H9 (cell line): ENCODE results near the gene PDE7B. TPM values are rescaled to one million over a fixed set of nuclear protein-coding genes. Genes with fewer than 3 reads are reported as not detected.

Source experiments
- DNase-seq: peaks from one replicate; pipeline ENCODE4 v3.0.0-alpha.2; 2017
- H2AFZ ChIP-seq: one replicate; pipeline ENCODE4 v1.6.1; 2013; ENCODE audit warnings: mild to moderate bottlenecking, low read length, control low read depth, moderate library complexity
- H2AK5ac ChIP-seq: 2 replicates; pipeline ENCODE4 v1.6.1; 2013; ENCODE audit warnings: low read length, control low read depth, mixed read lengths; ENCODE audit not compliant: insufficient read length
- H2BK120ac ChIP-seq: one replicate; pipeline ENCODE4 v1.6.1; 2013; ENCODE audit warnings: low read depth, mild to moderate bottlenecking, low read length, control low read depth, inconsistent platforms; ENCODE audit not compliant: poor library complexity, severe bottlenecking
- H2BK12ac ChIP-seq: 2 replicates; pipeline ENCODE4 v1.6.1; 2013; ENCODE audit warnings: low read length, control low read depth, mixed read lengths, low read depth; ENCODE audit not compliant: insufficient read length
- H2BK15ac ChIP-seq: 2 replicates; pipeline ENCODE4 v1.6.1; 2013; ENCODE audit warnings: low read depth, low read length, control low read depth
- H2BK20ac ChIP-seq: one replicate; pipeline ENCODE4 v1.6.1; 2013; ENCODE audit warnings: low read depth, mild to moderate bottlenecking, low read length, control low read depth, inconsistent platforms; ENCODE audit not compliant: poor library complexity, severe bottlenecking
- H2BK5ac ChIP-seq: 2 replicates; pipeline ENCODE4 v1.6.1; 2013; ENCODE audit warnings: low read length, control low read depth, mixed read lengths; ENCODE audit not compliant: insufficient read length
- H3K14ac ChIP-seq: 2 replicates; pipeline ENCODE4 v1.6.1; 2013; ENCODE audit warnings: low read length, control low read depth; ENCODE audit not compliant: insufficient read depth
- H3K18ac ChIP-seq: 2 replicates; pipeline ENCODE4 v1.6.1; 2013; ENCODE audit warnings: low read depth, mild to moderate bottlenecking, mixed read lengths, low read length, control low read depth; ENCODE audit not compliant: insufficient read length
- H3K23ac ChIP-seq: 2 replicates; pipeline ENCODE4 v1.6.1; 2013; ENCODE audit warnings: low read length, control low read depth, mixed read lengths, low read depth; ENCODE audit not compliant: insufficient read length
- H3K23me2 ChIP-seq: 2 replicates; pipeline ENCODE4 v1.6.1; 2013; ENCODE audit warnings: low read depth, mild to moderate bottlenecking, mixed read lengths, low read length, control low read depth; ENCODE audit not compliant: insufficient read length, poor library complexity, severe bottlenecking
- H3K27ac ChIP-seq: 2 replicates; pipeline ENCODE4 v1.5.1; 2013; ENCODE audit warnings: low read length, control low read depth, mixed read lengths, low read depth; ENCODE audit not compliant: insufficient read length
- H3K27me3 ChIP-seq: 2 replicates; pipeline ENCODE4 v1.6.1; 2013; ENCODE audit warnings: low read length, control low read depth, inconsistent platforms; ENCODE audit not compliant: insufficient read depth
- H3K4ac ChIP-seq: 2 replicates; pipeline ENCODE4 v1.6.1; 2013; ENCODE audit warnings: low read depth, mild to moderate bottlenecking, control low read depth, inconsistent platforms, low read length, moderate library complexity
- H3K4me1 ChIP-seq: 2 replicates; pipeline ENCODE4 v1.6.1; 2013; ENCODE audit warnings: low read length, control low read depth, inconsistent platforms; ENCODE audit not compliant: insufficient read depth
- H3K4me2 ChIP-seq: 2 replicates; pipeline ENCODE4 v1.6.1; 2013; ENCODE audit warnings: low read length, control low read depth, mixed read lengths; ENCODE audit not compliant: insufficient read length, insufficient read depth
- H3K56ac ChIP-seq: 2 replicates; pipeline ENCODE4 v1.6.1; 2013; ENCODE audit warnings: low read depth, mild to moderate bottlenecking, mixed read lengths, low read length, control low read depth; ENCODE audit not compliant: insufficient read length
- H3K79me1 ChIP-seq: 2 replicates; pipeline ENCODE4 v1.6.1; 2013; ENCODE audit warnings: low read depth, mild to moderate bottlenecking, moderate library complexity, low read length, control low read depth, inconsistent platforms; ENCODE audit not compliant: insufficient read depth, poor library complexity, severe bottlenecking
- H3K79me2 ChIP-seq: 2 replicates; pipeline ENCODE4 v1.6.1; 2013; ENCODE audit warnings: low read length, control low read depth, inconsistent platforms; ENCODE audit not compliant: insufficient read depth
- H3K9ac ChIP-seq: 2 replicates; pipeline ENCODE4 v1.6.1; 2013; ENCODE audit warnings: low read length, control low read depth, mixed read lengths; ENCODE audit not compliant: insufficient read length; ENCODE audit errors: extremely low read depth
- H3K9me3 ChIP-seq: one replicate; pipeline ENCODE4 v1.6.1; 2013; ENCODE audit warnings: low read depth, low read length, inconsistent platforms; ENCODE audit not compliant: control insufficient read depth
- H3T11ph ChIP-seq: one replicate; pipeline ENCODE4 v1.6.1; 2013; ENCODE audit warnings: mild to moderate bottlenecking, low read length, control low read depth, inconsistent platforms
- H4K20me1 ChIP-seq: one replicate; pipeline ENCODE4 v1.6.1; 2013; ENCODE audit not compliant: control insufficient read depth, insufficient read length, insufficient read depth
- H4K5ac ChIP-seq: 2 replicates; pipeline ENCODE4 v1.6.1; 2013; ENCODE audit warnings: low read depth, mild to moderate bottlenecking, mixed read lengths, low read length, control low read depth; ENCODE audit not compliant: insufficient read length
- H4K8ac ChIP-seq: replicated peaks from 2 replicates; pipeline ENCODE4 v1.6.1; 2013; ENCODE audit warnings: low read length, control low read depth, mixed read lengths, low read depth; ENCODE audit not compliant: insufficient read length
- H4K91ac ChIP-seq: 2 replicates; pipeline ENCODE4 v1.6.1; 2013; ENCODE audit warnings: low read depth, mild to moderate bottlenecking, moderate library complexity, mixed read lengths, low read length, control low read depth; ENCODE audit not compliant: insufficient read length
- H3K27ac Mint-ChIP-seq, 3 experiments: 2 replicates in 2 of 3; 3 replicates in 1 of 3; pipeline ENCODE4 v1.8.0; 2020 to 2021; ENCODE audit warnings: mixed read lengths in 3 of 3, mild to moderate bottlenecking in 1 of 3, moderate library complexity in 1 of 3
- H3K27me3 Mint-ChIP-seq: 2 replicates; pipeline ENCODE4 v1.8.0; 2021; ENCODE audit warnings: low read depth, mild to moderate bottlenecking, moderate library complexity, mixed read lengths
- H3K36me3 Mint-ChIP-seq, 3 experiments: 2 replicates in 2 of 3; 3 replicates in 1 of 3; pipeline ENCODE4 v1.8.0; 2020 to 2021; ENCODE audit warnings: low read depth in 3 of 3, mixed read lengths in 3 of 3; ENCODE audit not compliant: insufficient read depth in 1 of 3
- H3K4me1 Mint-ChIP-seq, 2 experiments: 2 replicates each; pipeline ENCODE4 v1.8.0; 2020; ENCODE audit warnings: mixed read lengths in 2 of 2
- H3K4me3 Mint-ChIP-seq, 2 experiments: 2 replicates in 1 of 2; 3 replicates in 1 of 2; pipeline ENCODE4 v1.8.0; 2020 to 2021; ENCODE audit warnings: mild to moderate bottlenecking in 2 of 2, mixed read lengths in 2 of 2, moderate library complexity in 1 of 2
- H3K9me3 Mint-ChIP-seq, 2 experiments: 2 replicates in 1 of 2; 3 replicates in 1 of 2; pipeline ENCODE4 v1.8.0; 2020; ENCODE audit warnings: mild to moderate bottlenecking in 2 of 2, mixed read lengths in 2 of 2, moderate library complexity in 1 of 2
- WGBS: extraction: QIAGEN DNeasy Blood & Tissue Kit; methylation state at CpG from one replicate; pipeline ENCODE4 v1.1.7; 2013; ENCODE audit warnings: missing lambda C conversion rate, low lambda C conversion rate, mixed read lengths; ENCODE audit not compliant: insufficient read length; ENCODE audit errors: extremely low coverage; 5-methylcytosine and 5-hydroxymethylcytosine counted together
- total RNA-seq: library from RNA; stranded (reverse); gene quantifications from 2 replicates; pipeline ENCODE4 v1.2.1, GENCODE V29; 2021
- TF ChIP-seq, protein P1 (sequence below): fragments of 200-600 bp; sonication (generic); conservative IDR thresholded peaks from 3 replicates; pipeline ENCODE4 v1.8.0; 2021; ENCODE audit warnings: antibody characterized with exemption, mild to moderate bottlenecking

Gene PDE7B
- total RNA-seq, 1 experiment from 2014 or later, result not detected

DNA sequence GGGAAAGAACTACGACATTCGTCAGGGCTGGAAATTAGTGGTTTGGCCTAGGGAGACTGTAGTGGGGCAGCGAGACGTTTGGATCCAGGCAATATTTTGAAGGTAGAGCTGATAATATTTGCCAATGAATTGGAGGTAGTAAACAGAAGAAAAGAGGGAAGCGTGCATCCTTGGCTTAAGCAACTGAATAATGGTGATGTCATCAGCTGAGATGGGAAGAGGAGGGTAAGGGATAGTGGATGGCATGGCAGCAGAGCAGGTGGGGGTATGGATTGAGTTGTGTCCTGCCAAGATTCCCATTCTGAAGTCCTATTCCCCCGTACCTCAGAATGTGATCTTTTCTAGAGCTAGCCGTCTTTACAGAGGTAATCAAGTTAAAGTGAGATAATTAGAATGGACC, 119.2 kb downstream of the PDE7B start:
- Histone ChIP-seq H3K4ac (no peak overlapping the region), H3K56ac (no peak overlapping the region), H2BK12ac (no peak overlapping the region), H2BK120ac (no peak overlapping the region), H2BK20ac (no peak overlapping the region), H3K14ac (no peak overlapping the region), H4K91ac (no peak overlapping the region), H2BK15ac (no peak overlapping the region), H3K79me1 (no peaks in the 10 kb centered on the region), H3K9me3 (no peaks in the 10 kb centered on the region), H3K79me2 (no peaks in the 10 kb centered on the region), H2AFZ (no peak overlapping the region), H2AK5ac (no peak overlapping the region), H3K4me1 (no peaks in the 10 kb centered on the region), H2BK5ac (no peak overlapping the region), H3K27me3 (no peaks in the 10 kb centered on the region), H3K18ac (no peak overlapping the region), H3K4me2 (no peak overlapping the region), H4K5ac (no peak overlapping the region), H3K23me2 (no peaks in the 10 kb centered on the region), H3T11ph (no peak overlapping the region), H3K23ac (no peak overlapping the region), H4K20me1 (no peaks in the 10 kb centered on the region), H3K9ac (no peak overlapping the region), H3K27ac (no peak overlapping the region), H4K8ac (no peak overlapping the region)
- no peak overlapping the region; a peak in 1 of 7 replicates for H3K27ac Mint-ChIP-seq
- TF ChIP-seq, protein P1, sequence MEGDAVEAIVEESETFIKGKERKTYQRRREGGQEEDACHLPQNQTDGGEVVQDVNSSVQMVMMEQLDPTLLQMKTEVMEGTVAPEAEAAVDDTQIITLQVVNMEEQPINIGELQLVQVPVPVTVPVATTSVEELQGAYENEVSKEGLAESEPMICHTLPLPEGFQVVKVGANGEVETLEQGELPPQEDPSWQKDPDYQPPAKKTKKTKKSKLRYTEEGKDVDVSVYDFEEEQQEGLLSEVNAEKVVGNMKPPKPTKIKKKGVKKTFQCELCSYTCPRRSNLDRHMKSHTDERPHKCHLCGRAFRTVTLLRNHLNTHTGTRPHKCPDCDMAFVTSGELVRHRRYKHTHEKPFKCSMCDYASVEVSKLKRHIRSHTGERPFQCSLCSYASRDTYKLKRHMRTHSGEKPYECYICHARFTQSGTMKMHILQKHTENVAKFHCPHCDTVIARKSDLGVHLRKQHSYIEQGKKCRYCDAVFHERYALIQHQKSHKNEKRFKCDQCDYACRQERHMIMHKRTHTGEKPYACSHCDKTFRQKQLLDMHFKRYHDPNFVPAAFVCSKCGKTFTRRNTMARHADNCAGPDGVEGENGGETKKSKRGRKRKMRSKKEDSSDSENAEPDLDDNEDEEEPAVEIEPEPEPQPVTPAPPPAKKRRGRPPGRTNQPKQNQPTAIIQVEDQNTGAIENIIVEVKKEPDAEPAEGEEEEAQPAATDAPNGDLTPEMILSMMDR, result no peak
- no peaks in the 10 kb centered on the region; a peak in 2 of 7 replicates for H3K36me3 Mint-ChIP-seq
- no peaks in the 10 kb centered on the region; a peak in 1 of 5 replicates for H3K9me3 Mint-ChIP-seq
- no peak overlapping the region for H3K4me3 Mint-ChIP-seq
- no peaks in the 10 kb centered on the region; a peak in 1 of 4 replicates for H3K4me1 Mint-ChIP-seq
- WGBS, result no CpG with 5 or more reads among the region's 7 CpGs
- DNase-seq, result no peak
- no peaks in the 10 kb centered on the region for H3K27me3 Mint-ChIP-seq
